ENCODE results near the gene SPATA31E1.
"Not testable (repeated sequence)": the region's sequence is repeated elsewhere in the genome, so short reads cannot be mapped to it uniquely, and the experiment has no call there.

The SPATA31E1 gene

DNA sequence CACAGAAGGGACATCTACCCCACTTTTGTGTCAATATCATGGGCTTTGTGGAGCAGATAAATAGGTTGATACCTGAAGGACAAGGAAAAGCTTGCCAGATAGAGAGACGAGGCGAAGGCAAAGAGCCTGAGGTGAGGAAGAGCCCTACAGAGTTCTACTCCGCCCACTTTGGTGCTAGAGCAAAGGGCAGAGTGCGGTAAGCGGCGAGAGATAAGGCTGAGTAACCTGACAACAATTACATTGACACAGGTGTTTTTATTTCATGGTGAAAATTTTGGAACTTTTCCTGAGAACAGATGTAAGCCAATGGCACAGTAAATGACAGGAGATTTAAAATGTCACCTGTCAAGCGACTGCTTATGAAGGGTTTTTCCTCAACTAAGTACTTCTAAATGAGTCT lies 51.8 kb downstream of the SPATA31E1 start:
- DNase-seq (ENCODE audit: low spot score): not testable (repeated sequence)

- not testable (repeated sequence) for DNase-seq (ENCODE audit: low spot score)
These were observed 54.7 kb downstream of the SPATA31E1 start for GRCh38 chr9:87937352-87937751.

GRCh38 chr9:87937918-87938317 lies 55.2 kb downstream of the SPATA31E1 start:
- DNase-seq (ENCODE audit: low spot score): not testable (repeated sequence)

GRCh38 chr9:87938336-87938735 lies 55.7 kb downstream of the SPATA31E1 start:
- DNase-seq (ENCODE audit: low spot score): not testable (repeated sequence)
